KOPT-K1 (cell line): Measurements from ENCODE around the gene WNT3.
"Not testable (repeated sequence)": the region's sequence is repeated elsewhere in the genome, so short reads cannot be mapped to it uniquely, and the experiment has no call there.

ENCODE experiments used
- H3K27ac ChIP-seq: fragments of 200-600 bp; sonication (generic); 2 replicates; pipeline ENCODE4 v1.5.1; 2016; ENCODE audit warnings: antibody characterized with exemption, mild to moderate bottlenecking, low read depth, low read length; ENCODE audit not compliant: poor library complexity, severe bottlenecking
- H3K36me3 ChIP-seq: fragments of 200-600 bp; sonication (generic); 2 replicates; pipeline ENCODE4 v1.5.1; 2017; ENCODE audit warnings: antibody characterized with exemption, mild to moderate bottlenecking, low read length, moderate library complexity; ENCODE audit not compliant: insufficient read depth
- H3K9me3 ChIP-seq: fragments of 200-600 bp; sonication (generic); 2 replicates; pipeline ENCODE4 v1.5.1; 2017; ENCODE audit warnings: antibody characterized with exemption, low read length, mild to moderate bottlenecking; ENCODE audit not compliant: insufficient read depth, poor library complexity, severe bottlenecking

WNT3 gene

GRCh38 chr17:46772475-46773220 is 45.8 kb downstream of the WNT3 start:
- no peaks in the 10 kb centered on the region for H3K36me3 ChIP-seq
- H3K27ac ChIP-seq: no peak overlapping the region
- H3K9me3 ChIP-seq: no peaks in the 10 kb centered on the region

- Histone ChIP-seq H3K27ac (peak overlapping the region; percentile 58), H3K36me3 (no peaks in the 10 kb centered on the region), H3K9me3 (no peaks in the 10 kb centered on the region)
These were observed 46.7 kb downstream of the WNT3 start for GRCh38 chr17:46771561-46772474.

- no peaks in the 10 kb centered on the region for H3K36me3 ChIP-seq
- peak overlapping the region; percentile 58 for H3K27ac ChIP-seq
- no peaks in the 10 kb centered on the region for H3K9me3 ChIP-seq
These were observed 47.5 kb downstream of the WNT3 start for GRCh38 chr17:46770818-46771560.

- H3K36me3 ChIP-seq: no peaks in the 10 kb centered on the region
- peak overlapping the region; percentile 58 for H3K27ac ChIP-seq
- no peaks in the 10 kb centered on the region for H3K9me3 ChIP-seq
These were observed 48.1 kb downstream of the WNT3 start for GRCh38 chr17:46770439-46770817.

- Histone ChIP-seq H3K27ac (no peak overlapping the region), H3K9me3 (no peaks in the 10 kb centered on the region), H3K36me3 (no peaks in the 10 kb centered on the region)
These were observed 48.7 kb downstream of the WNT3 start for GRCh38 chr17:46769531-46770438.

GRCh38 chr17:46768896-46769295 is 49.6 kb downstream of the WNT3 start:
- not testable (repeated sequence) for H3K27ac ChIP-seq, H3K36me3 ChIP-seq, H3K9me3 ChIP-seq

- Histone ChIP-seq H3K36me3 (no peaks in the 10 kb centered on the region), H3K9me3 (no peaks in the 10 kb centered on the region), H3K27ac (no peak overlapping the region)
These were observed 50.0 kb downstream of the WNT3 start for GRCh38 chr17:46768540-46768870.

GRCh38 chr17:46766493-46767491 is 51.7 kb downstream of the WNT3 start:
- no peaks in the 10 kb centered on the region for H3K9me3 ChIP-seq
- no peak overlapping the region for H3K27ac ChIP-seq
- no peaks in the 10 kb centered on the region for H3K36me3 ChIP-seq

GRCh38 chr17:46765453-46765852 is 53.0 kb downstream of the WNT3 start:
- Histone ChIP-seq H3K27ac (no peak overlapping the region), H3K9me3 (no peaks in the 10 kb centered on the region), H3K36me3 (no peaks in the 10 kb centered on the region)

- Histone ChIP-seq H3K27ac (no peak overlapping the region), H3K36me3 (no peaks in the 10 kb centered on the region)
These were observed 53.6 kb downstream of the WNT3 start for GRCh38 chr17:46764709-46765401.

GRCh38 chr17:46764000-46764708 is 54.3 kb downstream of the WNT3 start:
- H3K36me3 ChIP-seq: no peaks in the 10 kb centered on the region; the same call in 1 of the 2 replicates
- no peaks in the 10 kb centered on the region for H3K9me3 ChIP-seq
- H3K27ac ChIP-seq: no peak overlapping the region

More at GRCh38 chr17:46764709-46765401, 53.6 kb downstream of the WNT3 start:
- H3K9me3 ChIP-seq: no peaks in the 10 kb centered on the region

GRCh38 chr17:46763416-46763815 is 55.1 kb downstream of the WNT3 start:
- H3K9me3 ChIP-seq: no peaks in the 10 kb centered on the region
- peaks cover 4% of the 10 kb centered on the region; the same call in 1 of the 2 replicates for H3K36me3 ChIP-seq
- no peak overlapping the region for H3K27ac ChIP-seq
